GM12878 (cell line): ENCODE results near the gene SEC22B. TPM values are rescaled to one million over a fixed set of nuclear protein-coding genes. Genes with fewer than 3 reads are reported as not detected.
"Not testable (repeated sequence)": the region's sequence is repeated elsewhere in the genome, so short reads cannot be mapped to it uniquely, and the experiment has no call there.

Source experiments
- ATAC-seq: fragments of 200-7000 bp; cut with Tn5 transposase; 3 replicates; pipeline ENCODE4 v1.9.1; 2020; ENCODE audit warnings: mild to moderate bottlenecking, moderate library complexity
- BruUV-seq: library from RNA; stranded (reverse); fragments of 400-500 nt; replicated peaks from 2 replicates; lab custom pipeline; 2021; lab: Mats Ljungman, UMichigan
- CTCF ChIA-PET: fragments of 300-600 bp; sonication (Branson Sonifier 250); formaldehyde crosslinking; extraction: SDS; loops from one replicate; lab custom pipeline; 2021; ENCODE audit warnings: inconsistent platforms; lab: Yijun Ruan, JAX
- POLR2A ChIA-PET: fragments of 350-600 bp; formaldehyde crosslinking; extraction: SDS; loops from one replicate; lab custom pipeline; 2021; ENCODE audit warnings: inconsistent platforms; lab: Charles Lee
- RAD21 ChIA-PET: fragments of 300-600 bp; sonication (Branson Sonifier 250); formaldehyde crosslinking; loops from one replicate; lab custom pipeline; 2023; ENCODE audit warnings: antibody characterized with exemption; ENCODE audit not compliant: unreplicated experiment; lab: Charles Lee
- SMC1A ChIA-PET: fragments of 300-600 bp; sonication (Branson Sonifier 250); formaldehyde crosslinking; loops from one replicate; lab custom pipeline; 2023; ENCODE audit not compliant: unreplicated experiment, uncharacterized antibody; lab: Charles Lee
- DNase-seq: peaks from one replicate; pipeline ENCODE4 v3.0.0-alpha.2; 2011; ENCODE audit warnings: low read depth, low spot score
- FAIRE-seq: peaks from 3 replicates; lab custom pipeline; 2011; peaks lifted over from hg19 to GRCh38; lab: Jason Lieb, UNC
- H2AFZ ChIP-seq: 2 replicates; pipeline ENCODE4 v1.6.0; 2011; ENCODE audit warnings: low read depth, low read length, control low read depth; ENCODE audit not compliant: control insufficient read depth
- H3K27ac ChIP-seq: 2 replicates; pipeline ENCODE4 v1.5.1; 2011; ENCODE audit warnings: control low read depth; ENCODE audit not compliant: control insufficient read depth, insufficient read depth
- H3K27me3 ChIP-seq, 2 experiments: replicated peaks in 1 of 2; 2 replicates each; pipeline versions ENCODE4 v1.6.0 to v1.6.1; 2011; ENCODE audit warnings: low read length in 1 of 2; ENCODE audit not compliant: control insufficient read depth in 2 of 2, insufficient read depth in 2 of 2
- H3K36me3 ChIP-seq, 2 experiments: 2 replicates each; pipeline ENCODE4 v1.5.1; 2011; ENCODE audit warnings: low read length in 1 of 2; ENCODE audit not compliant: control insufficient read depth in 2 of 2, insufficient read depth in 2 of 2
- H3K4me1 ChIP-seq: 2 replicates; pipeline ENCODE4 v1.6.1; 2011; ENCODE audit warnings: mild to moderate bottlenecking, low read length, moderate library complexity, mixed read lengths; ENCODE audit not compliant: control insufficient read depth, insufficient read depth
- H3K4me2 ChIP-seq: 2 replicates; pipeline ENCODE4 v1.6.0; 2011; ENCODE audit warnings: control low read depth; ENCODE audit not compliant: control insufficient read depth, insufficient read depth
- H3K4me3 ChIP-seq: fragments of 200-600 bp; sonication (generic); 2 replicates; pipeline ENCODE4 v1.5.1; 2016
- H3K79me2 ChIP-seq: 2 replicates; pipeline ENCODE4 v1.6.0; 2011; ENCODE audit warnings: low read length; ENCODE audit not compliant: control insufficient read depth, insufficient read depth
- H3K9ac ChIP-seq: 2 replicates; pipeline ENCODE4 v1.8.0; 2011; ENCODE audit warnings: low read length, control low read depth, mixed read lengths; ENCODE audit not compliant: control insufficient read depth, insufficient read depth
- H3K9me3 ChIP-seq: replicated peaks from 3 replicates; pipeline ENCODE4 v1.5.1; 2011; ENCODE audit warnings: mild to moderate bottlenecking, low read length; ENCODE audit not compliant: control insufficient read depth, insufficient read depth
- H4K20me1 ChIP-seq: 2 replicates; pipeline ENCODE4 v1.6.0; 2011; ENCODE audit not compliant: control insufficient read depth, insufficient read depth
- CBFB ChIP-seq: IDR thresholded peaks from 2 replicates; pipeline ENCODE4 v1.6.1; 2016; ENCODE audit warnings: antibody characterized with exemption, low read depth
- EED ChIP-seq: sonication (generic); IDR thresholded peaks from 2 replicates; pipeline ENCODE4 v1.6.1; 2016; ENCODE audit warnings: antibody characterized with exemption, low read depth
- ETV6 ChIP-seq, 2 experiments: fragments of 450-650 bp in 1 of 2; IDR thresholded peaks in 1 of 2; conservative IDR thresholded peaks in 1 of 2; 2 replicates each; pipeline ENCODE4 v1.6.1; 2014; ENCODE audit warnings: antibody characterized with exemption in 1 of 2, borderline replicate concordance in 1 of 2, low read depth in 1 of 2, mild to moderate bottlenecking in 1 of 2, moderate library complexity in 1 of 2
- NFIC ChIP-seq: IDR thresholded peaks from 2 replicates; pipeline ENCODE4 v1.6.1; 2012; ENCODE audit warnings: low read depth, mild to moderate bottlenecking, inconsistent platforms, low read length, moderate library complexity
- PAX5 ChIP-seq: IDR thresholded peaks from 2 replicates; pipeline ENCODE4 v1.6.1; 2011; ENCODE audit warnings: low read depth, low read length, borderline replicate concordance
- RUNX3 ChIP-seq: IDR thresholded peaks from 2 replicates; pipeline ENCODE4 v1.6.1; 2012; ENCODE audit warnings: low read length, inconsistent platforms
- SPI1 ChIP-seq: IDR thresholded peaks from 2 replicates; pipeline ENCODE4 v1.6.1; 2011; ENCODE audit warnings: low read depth, mild to moderate bottlenecking, low read length, moderate library complexity, borderline replicate concordance; ENCODE audit not compliant: insufficient read depth
- WGBS: methylation state at CpG from one replicate; pipeline ENCODE4 v1.1.6; 2016; ENCODE audit warnings: low lambda C conversion rate; ENCODE audit not compliant: insufficient replicate concordance, insufficient coverage; ENCODE audit errors: missing lambda C conversion rate; 5-methylcytosine and 5-hydroxymethylcytosine counted together
- in situ Hi-C: fragments of 300-500 bp; cut with MboI; formaldehyde crosslinking; loops from 9 replicates; pipeline ENCODE4 v1.14.3; 2018; ENCODE audit warnings: mixed read lengths
- intact Hi-C: fragments of 100-400 bp; cut with micrococcal nuclease; formaldehyde crosslinking; loops from one replicate; pipeline ENCODE4 v1.14.2; 2022; ENCODE audit not compliant: unreplicated experiment
- polyA plus RNA-seq, 11 experiments: library from polyadenylated mRNA; depleted of rRNA in 4 of 11; unstranded in 6 of 11; stranded (reverse) in 5 of 11; fragments of >200 nt; fragmentation: Nextera tagmentation in 4 of 11; fragmentation: Illumina TruSeq in 1 of 11; extraction: Ambion mirVana in 4 of 11; extraction: Trizol in 1 of 11; gene quantifications; 1 replicate in 1 of 11; 2 replicates in 10 of 11; pipeline versions ENCODE4 v1.2.1 to v1.2.3, GENCODE V29; 2011 to 2016; ENCODE audit warnings: inconsistent platforms in 2 of 11, missing spikeins in 2 of 11, low read depth in 1 of 11
- total RNA-seq, 4 experiments: library from RNA; depleted of rRNA in 3 of 4; stranded (reverse); fragments of >200 nt in 3 of 4; fragmentation: Illumina TruSeq in 1 of 4; extraction: Trizol in 1 of 4; gene quantifications; 2 replicates each; pipeline versions ENCODE4 v1.2.1 to v1.2.3, GENCODE V29; 2013 to 2021

Gene SEC22B
- total and polyA plus RNA-seq, 10 of the 15 experiments (the other 5 are each of a cell fraction or from before 2014, with no cell fraction given), result 19.8 to 41.5 (median 27.7) TPM

DNA sequence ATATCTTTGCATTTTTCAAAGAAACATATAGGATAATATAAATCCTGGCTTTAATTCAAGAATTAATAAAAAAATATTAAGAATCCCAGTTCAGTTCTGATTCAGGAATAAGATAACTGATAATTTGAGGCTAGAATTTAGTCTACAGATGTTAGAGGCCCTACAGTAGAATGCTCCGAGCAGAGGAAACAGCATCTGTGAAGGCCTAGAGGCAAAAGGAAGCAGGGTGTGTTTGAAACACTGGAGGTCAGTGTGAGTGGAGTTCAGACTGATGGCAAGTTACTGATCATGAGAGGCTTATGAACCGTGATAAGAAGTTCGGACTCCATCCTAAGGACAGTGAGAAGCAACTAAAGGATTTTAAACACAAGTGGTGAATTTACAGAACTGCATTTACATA lies 33.0 kb downstream of the SEC22B start:
- ATAC-seq, result peak; percentile 19; the same call in 2 of the 3 replicates
- H3K4me1 ChIP-seq, CTCF ChIA-PET, DNase-seq, in situ Hi-C loops, intact Hi-C loops, POLR2A ChIA-PET, H3K4me3 ChIP-seq, SMC1A ChIA-PET, H3K4me2 ChIP-seq, H3K27me3 ChIP-seq, RAD21 ChIA-PET, H4K20me1 ChIP-seq, H2AFZ ChIP-seq, BruUV-seq, H3K36me3 ChIP-seq, H3K27ac ChIP-seq, H3K9ac ChIP-seq, H3K9me3 ChIP-seq, FAIRE-seq, H3K79me2 ChIP-seq: not testable (repeated sequence)
- 0% methylated on average over 1 of the region's 3 CpGs for WGBS

- TF ChIP-seq ETV6 (conservative IDR thresholded peaks at IDR 0.05 in 1 of 2, IDR thresholded peaks at IDR 0.05 in 1 of 2; ENCODE audit: borderline replicate concordance in 1 of 2, low read depth in 1 of 2) (peak in 1 of 2 experiments; percentile 59; a peak in 2 of 4 replicates), RUNX3 (peak; percentile 73), SPI1 (peak; percentile 58; the same call in 1 of the 2 replicates), PAX5 (peak; percentile 26; the same call in 1 of the 2 replicates), CBFB (peak; percentile 43; the same call in 1 of the 2 replicates), NFIC (0 out of 2 replicates have a peak, but pooled peaks have one; percentile 29), EED (0 out of 2 replicates have a peak, but pooled peaks have one; percentile 23)
- peak; percentile 49 for DNase-seq
- H3K4me2 ChIP-seq, result peak overlapping the region; percentile 3; the same call in 1 of the 2 replicates
- SMC1A ChIA-PET, H3K9ac ChIP-seq, H2AFZ ChIP-seq, H3K36me3 ChIP-seq, intact Hi-C loops, POLR2A ChIA-PET, RAD21 ChIA-PET, H3K27me3 ChIP-seq, in situ Hi-C loops, CTCF ChIA-PET, BruUV-seq, H3K79me2 ChIP-seq, H3K4me1 ChIP-seq, H3K9me3 ChIP-seq, H4K20me1 ChIP-seq, H3K27ac ChIP-seq, H3K4me3 ChIP-seq: not testable (repeated sequence)
- peak; percentile 99 for ATAC-seq
- peak; percentile 98 for FAIRE-seq
- WGBS, result 7% methylated on average over 10 of the region's 14 CpGs
These were observed 33.6 kb downstream of the SEC22B start for GRCh38 chr1:120142512-120143263.

DNA sequence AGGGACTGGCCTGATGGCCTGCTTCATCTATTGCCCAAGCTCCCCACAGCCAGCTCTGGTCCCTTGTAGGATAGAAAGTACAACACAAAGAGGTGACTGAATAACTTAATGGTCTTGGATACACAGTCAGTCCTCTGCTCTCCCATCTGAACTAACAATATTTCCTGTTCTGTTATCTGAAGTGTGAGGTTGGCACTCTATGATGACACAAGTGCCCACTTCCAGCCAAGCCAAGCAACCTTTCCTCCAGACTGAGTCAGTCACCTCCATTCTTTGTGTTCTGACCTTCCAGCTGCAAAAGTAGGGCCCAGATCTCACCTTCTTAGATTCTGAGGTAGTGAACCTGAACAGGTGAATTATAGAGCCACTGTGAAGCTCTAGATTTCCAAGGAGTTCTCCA lies 34.5 kb downstream of the SEC22B start:
- H3K9ac ChIP-seq, in situ Hi-C loops, H3K79me2 ChIP-seq, BruUV-seq, H3K4me1 ChIP-seq, CTCF ChIA-PET, H3K36me3 ChIP-seq, H3K4me2 ChIP-seq, RAD21 ChIA-PET, H2AFZ ChIP-seq, intact Hi-C loops, DNase-seq, POLR2A ChIA-PET, ATAC-seq, H3K27ac ChIP-seq, H3K27me3 ChIP-seq, SMC1A ChIA-PET, H3K4me3 ChIP-seq, H3K9me3 ChIP-seq, H4K20me1 ChIP-seq: not testable (repeated sequence)
- peak; percentile 31 for FAIRE-seq
